Hepatocyte (in vitro differentiated cells): ENCODE measurements around the gene DIDO1. TPM values are rescaled to one million over a fixed set of nuclear protein-coding genes. Genes with fewer than 3 reads are reported as not detected.

Experiments used
- DNase-seq: peaks from one replicate; pipeline ENCODE4 v3.0.0-alpha.2; 2016; ENCODE audit warnings: low spot score
- H2AFZ ChIP-seq: fragments of 200-600 bp; sonication (generic); 2 replicates; pipeline ENCODE4 v1.6.0; 2016; ENCODE audit warnings: antibody characterized with exemption, mild to moderate bottlenecking
- H3K27ac ChIP-seq: fragments of 200-600 bp; sonication (generic); 2 replicates; pipeline ENCODE4 v1.5.1; 2016; ENCODE audit warnings: mild to moderate bottlenecking
- H3K27me3 ChIP-seq: fragments of 200-600 bp; sonication (generic); 2 replicates; pipeline ENCODE4 v1.6.1; 2016
- H3K36me3 ChIP-seq: fragments of 200-600 bp; sonication (generic); replicated peaks from 2 replicates; pipeline ENCODE4 v1.5.1; 2016; ENCODE audit warnings: low read depth; ENCODE audit not compliant: insufficient read depth
- H3K4me1 ChIP-seq: fragments of 200-600 bp; sonication (generic); 2 replicates; pipeline ENCODE4 v1.5.1; 2016; ENCODE audit warnings: mild to moderate bottlenecking, moderate library complexity; ENCODE audit not compliant: insufficient read depth
- H3K4me2 ChIP-seq: fragments of 200-600 bp; sonication (generic); 2 replicates; pipeline ENCODE4 v1.6.0; 2016
- H3K4me3 ChIP-seq: fragments of 200-600 bp; sonication (generic); 2 replicates; pipeline ENCODE4 v1.5.1; 2016; ENCODE audit warnings: mild to moderate bottlenecking
- H3K79me2 ChIP-seq: fragments of 200-600 bp; sonication (generic); 2 replicates; pipeline ENCODE4 v1.6.0; 2017; ENCODE audit warnings: mild to moderate bottlenecking
- H3K9me2 ChIP-seq: fragments of 200-600 bp; sonication (generic); replicated peaks from 2 replicates; pipeline ENCODE4 v1.6.0; 2017; ENCODE audit warnings: mild to moderate bottlenecking; ENCODE audit not compliant: insufficient read depth
- H3K9me3 ChIP-seq: fragments of 200-600 bp; sonication (generic); 2 replicates; pipeline ENCODE4 v1.5.1; 2016; ENCODE audit warnings: low read depth, mild to moderate bottlenecking
- H4K20me1 ChIP-seq: fragments of 200-600 bp; sonication (generic); 2 replicates; pipeline ENCODE4 v1.6.0; 2016; ENCODE audit warnings: mild to moderate bottlenecking; ENCODE audit not compliant: insufficient read depth, poor library complexity, severe bottlenecking
- CTCF ChIP-seq: fragments of 200-600 bp; sonication (generic); IDR thresholded peaks from 2 replicates; pipeline ENCODE4 v1.5.1; 2016; ENCODE audit warnings: antibody characterized with exemption, mild to moderate bottlenecking; ENCODE audit not compliant: poor library complexity
- EZH2 ChIP-seq: fragments of 200-600 bp; sonication (generic); IDR thresholded peaks from 2 replicates; pipeline ENCODE4 v1.6.1; 2016; ENCODE audit warnings: antibody characterized with exemption, mild to moderate bottlenecking, borderline replicate concordance
- EZH2phosphoT487 ChIP-seq: fragments of 200-600 bp; sonication (generic); IDR thresholded peaks from one replicate; pipeline ENCODE4 v1.6.1; 2018; ENCODE audit warnings: antibody characterized with exemption, mild to moderate bottlenecking, low read depth, moderate library complexity; ENCODE audit not compliant: unreplicated experiment, severe bottlenecking
- WGBS: methylation state at CpG from one replicate; pipeline ENCODE4 v1.1.6; 2016; ENCODE audit warnings: low lambda C conversion rate; ENCODE audit errors: missing lambda C conversion rate; 5-methylcytosine and 5-hydroxymethylcytosine counted together
- polyA plus RNA-seq: library from polyadenylated mRNA; unstranded; fragments of >200 nt; fragmentation: Nextera tagmentation; extraction: Ambion mirVana; gene quantifications from 2 replicates; pipeline ENCODE4 v1.2.1, GENCODE V29; 2016
- total RNA-seq: library from RNA; depleted of rRNA; stranded (reverse); fragments of >200 nt; gene quantifications from 2 replicates; pipeline ENCODE4 v1.2.3, GENCODE V29; 2014

DIDO1 gene
- total and polyA plus RNA-seq, 2 experiments from 2014 or later: 26.5 to 31.6 TPM

- peaks cover 18% of the 10 kb centered on the region for H3K4me1 ChIP-seq
- no peaks in the 10 kb centered on the region for H3K79me2 ChIP-seq
- no peaks in the 10 kb centered on the region for H3K9me2 ChIP-seq
- no peak overlapping the region for H3K4me2 ChIP-seq
- H3K27me3 ChIP-seq: no peaks in the 10 kb centered on the region
- no peak for DNase-seq
- H3K27ac ChIP-seq: no peak overlapping the region
- H3K36me3 ChIP-seq: no peaks in the 10 kb centered on the region
- no peak for TF ChIP-seq CTCF
- no peak for TF ChIP-seq EZH2
- no peak for TF ChIP-seq EZH2phosphoT487
- no peaks in the 10 kb centered on the region for H3K9me3 ChIP-seq
- no peak overlapping the region for H2AFZ ChIP-seq
- H4K20me1 ChIP-seq: no peaks in the 10 kb centered on the region
- no peak overlapping the region for H3K4me3 ChIP-seq
- 89% methylated on average over 9 of the region's 10 CpGs for WGBS
Observed at GRCh38 chr20:62958388-62959100, 32.2 kb upstream of the DIDO1 start.

GRCh38 chr20:62957136-62958117 is 31.1 kb upstream of the DIDO1 start:
- DNase-seq: no peak
- WGBS: 96% methylated on average over 30 of the region's 36 CpGs
- Histone ChIP-seq H2AFZ (no peak overlapping the region), H3K4me3 (no peak overlapping the region), H3K27me3 (no peaks in the 10 kb centered on the region), H3K79me2 (peaks cover 2% of the 10 kb centered on the region), H3K27ac (no peak overlapping the region), H3K36me3 (no peaks in the 10 kb centered on the region), H3K9me3 (no peaks in the 10 kb centered on the region), H3K9me2 (no peaks in the 10 kb centered on the region), H3K4me2 (no peak overlapping the region), H4K20me1 (no peaks in the 10 kb centered on the region), H3K4me1 (peaks cover 28% of the 10 kb centered on the region)
- TF ChIP-seq EZH2 (no peak), CTCF (no peak), EZH2phosphoT487 (no peak)

GRCh38 chr20:62956387-62957135 is 30.3 kb upstream of the DIDO1 start:
- Histone ChIP-seq H3K27ac (peak overlapping the region; percentile 99), H3K4me1 (peaks cover 34% of the 10 kb centered on the region), H2AFZ (no peak overlapping the region), H3K36me3 (no peaks in the 10 kb centered on the region), H3K79me2 (peaks cover 7% of the 10 kb centered on the region), H3K9me2 (no peaks in the 10 kb centered on the region), H3K4me2 (peak overlapping the region; percentile 36), H3K4me3 (no peak overlapping the region), H3K9me3 (no peaks in the 10 kb centered on the region), H3K27me3 (no peaks in the 10 kb centered on the region), H4K20me1 (no peaks in the 10 kb centered on the region)
- WGBS: 93% methylated on average over 24 of the region's 25 CpGs
- DNase-seq: no peak
- TF ChIP-seq EZH2: no peak
- TF ChIP-seq EZH2phosphoT487: no peak
- no peak for TF ChIP-seq CTCF
